NOMO-1 treated with dmso at 0.1 percent for 144 hours (cell line): ENCODE results near the gene HMX3.

Experiments
- DNase-seq: peaks from one replicate; lab custom pipeline; 2025; ENCODE audit not compliant: unreplicated experiment; lab: John Stamatoyannopoulos, UW

HMX3 gene

DNA sequence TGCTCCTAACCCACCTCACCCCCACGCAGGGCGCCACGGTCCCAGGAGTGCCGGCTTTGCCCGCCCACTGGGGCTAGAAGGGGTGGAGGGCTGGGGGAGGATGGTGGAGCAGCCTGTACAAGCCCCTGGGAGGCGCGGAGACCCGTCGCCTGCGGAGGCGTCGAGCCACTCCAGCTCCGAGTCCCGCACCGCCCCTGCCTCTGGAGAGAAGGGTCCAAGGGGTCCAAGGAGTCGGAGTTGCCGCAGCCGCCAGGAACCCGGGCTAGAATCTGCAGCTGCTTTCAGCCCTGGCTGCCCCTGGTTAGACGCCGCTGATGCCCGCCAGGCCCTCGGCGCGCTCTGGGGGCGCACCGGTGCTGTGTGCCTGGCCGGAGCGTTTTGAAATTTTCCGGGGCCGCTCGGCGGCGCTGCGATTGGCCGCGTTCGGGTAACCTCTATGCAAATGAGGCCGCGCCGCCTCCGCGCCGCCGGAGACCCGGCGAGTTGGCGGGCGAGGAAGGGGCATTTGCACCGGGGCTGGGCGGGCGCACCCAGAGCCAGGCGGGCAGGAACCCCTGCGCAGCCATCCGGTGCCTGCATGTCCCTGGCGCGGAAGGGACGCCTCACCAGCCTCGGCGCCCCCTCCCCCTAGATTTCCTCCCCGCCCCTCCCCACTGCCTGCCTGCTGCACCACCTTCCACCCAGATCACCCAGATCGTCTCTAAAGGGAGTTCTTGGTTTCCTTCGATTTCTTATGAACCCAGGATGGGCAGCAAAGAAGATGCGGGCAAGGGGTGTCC is 12.1 kb downstream of the HMX3 start, which contains the start of gene HMX2:
Gene HMX2 (plus strand): TSS at position 502 of the 779 bp plus-strand sequence. CDS start 243 bp downstream, at position 745.
- no peak for DNase-seq

DNA sequence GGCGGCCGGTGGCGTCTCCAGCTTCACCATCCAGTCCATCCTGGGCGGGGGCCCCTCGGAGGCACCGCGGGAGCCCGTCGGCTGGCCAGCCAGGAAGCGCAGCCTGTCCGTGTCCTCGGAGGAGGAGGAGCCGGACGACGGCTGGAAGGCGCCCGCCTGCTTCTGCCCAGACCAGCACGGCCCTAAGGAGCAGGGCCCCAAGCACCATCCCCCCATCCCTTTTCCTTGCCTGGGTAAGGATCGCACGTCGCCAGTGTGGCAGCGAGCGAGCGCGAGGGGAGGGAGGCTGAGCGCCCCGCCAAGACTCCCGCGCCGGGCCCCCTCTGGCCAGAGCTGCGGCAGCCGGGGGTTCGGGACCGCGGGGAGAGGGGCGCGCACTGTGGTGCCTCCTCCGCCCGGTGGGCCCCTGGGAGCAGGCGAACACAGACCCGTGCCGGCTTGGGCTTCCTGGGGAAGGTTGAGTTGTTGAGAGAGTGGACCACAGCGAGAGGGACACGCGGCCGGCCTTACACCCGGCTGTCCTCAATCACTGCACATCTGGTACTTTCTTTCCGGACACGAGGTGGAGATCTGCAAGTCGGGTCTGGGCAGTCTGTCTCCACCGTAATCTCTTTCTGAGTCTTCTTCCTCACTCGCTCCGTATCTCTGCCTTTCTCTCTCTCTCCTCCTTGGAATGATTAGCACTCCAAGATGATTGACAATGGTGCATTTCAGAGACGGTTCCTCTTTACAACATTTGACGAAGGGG is 12.8 kb downstream of the HMX3 start:
- DNase-seq: no peak

DNA sequence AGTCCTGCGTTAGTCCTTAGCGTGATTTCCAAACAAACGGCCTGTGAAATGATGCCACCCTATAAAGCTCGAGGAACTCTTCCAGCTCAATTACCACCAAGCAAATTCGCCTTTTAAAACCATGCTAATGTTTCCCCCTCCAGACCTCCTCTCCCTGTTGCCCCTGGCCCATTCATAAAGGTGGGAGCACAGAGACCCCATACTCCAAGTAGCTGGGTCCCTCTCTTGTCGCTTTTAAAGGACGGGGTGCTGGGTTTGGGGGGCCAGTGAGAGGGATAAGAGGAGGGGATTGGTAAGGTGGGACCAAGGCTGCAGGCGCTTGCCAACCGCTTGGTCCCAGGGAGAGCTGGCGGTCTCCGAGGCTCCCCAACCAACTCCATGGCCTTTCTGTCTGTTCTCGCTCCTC is 13.4 kb downstream of the HMX3 start:
- DNase-seq: no peak

DNA sequence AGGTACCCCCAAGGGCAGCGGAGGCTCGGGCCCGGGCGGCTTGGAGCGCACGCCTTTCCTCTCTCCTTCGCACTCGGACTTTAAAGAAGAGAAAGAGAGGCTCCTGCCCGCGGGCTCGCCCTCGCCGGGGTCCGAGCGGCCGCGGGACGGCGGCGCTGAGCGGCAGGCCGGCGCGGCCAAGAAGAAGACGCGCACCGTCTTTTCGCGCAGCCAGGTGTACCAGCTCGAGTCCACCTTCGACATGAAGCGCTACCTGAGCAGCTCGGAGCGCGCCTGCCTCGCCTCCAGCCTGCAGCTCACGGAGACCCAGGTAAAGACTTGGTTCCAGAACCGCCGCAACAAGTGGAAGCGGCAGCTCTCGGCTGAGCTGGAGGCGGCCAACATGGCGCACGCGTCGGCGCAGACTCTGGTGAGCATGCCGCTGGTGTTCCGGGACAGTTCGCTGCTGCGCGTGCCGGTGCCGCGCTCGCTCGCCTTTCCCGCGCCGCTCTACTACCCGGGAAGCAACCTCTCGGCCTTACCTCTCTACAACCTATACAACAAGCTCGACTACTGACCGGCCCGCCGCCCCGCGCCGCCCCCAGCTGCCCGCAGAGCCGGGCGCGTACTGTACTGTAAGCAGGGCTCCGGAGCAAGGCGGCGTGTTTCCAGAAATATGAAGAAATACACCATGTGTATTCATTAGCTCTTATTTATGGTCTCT is 13.9 kb downstream of the HMX3 start:
- DNase-seq: no peak

DNA sequence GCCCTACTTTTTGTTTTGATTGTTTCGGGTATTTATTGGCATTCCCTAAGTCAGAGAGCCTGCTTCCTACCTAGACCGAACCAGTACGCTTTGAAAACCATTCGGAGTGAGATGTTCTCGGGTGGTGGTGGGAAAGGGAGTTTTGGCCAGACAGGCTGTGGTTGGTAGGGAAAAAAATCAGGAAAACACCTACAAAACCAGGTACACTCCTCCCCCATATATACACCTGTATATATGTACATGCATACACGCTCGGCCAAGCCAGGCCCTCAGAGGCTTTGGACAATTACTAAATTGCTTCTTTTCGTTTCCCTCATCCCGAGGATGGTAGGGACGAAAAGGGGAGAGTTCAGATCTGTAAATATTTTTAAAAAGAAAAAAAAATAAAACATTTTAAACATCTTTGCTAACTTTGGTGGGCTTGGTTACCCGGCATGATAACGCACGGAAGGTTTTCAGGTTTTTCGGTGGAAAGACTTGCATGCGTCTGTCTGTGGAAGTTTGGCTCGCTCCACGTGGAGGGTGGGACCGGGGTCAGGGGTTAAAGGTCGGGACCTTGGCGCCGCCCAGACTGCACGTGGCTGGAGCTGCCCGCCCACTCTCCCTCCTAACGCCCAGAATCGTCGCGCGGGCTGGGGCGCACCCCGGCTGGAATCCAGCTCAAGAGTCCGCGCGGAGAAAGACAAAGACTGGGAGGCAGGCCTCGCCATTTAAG is 14.7 kb downstream of the HMX3 start:
- no peak for DNase-seq

DNA sequence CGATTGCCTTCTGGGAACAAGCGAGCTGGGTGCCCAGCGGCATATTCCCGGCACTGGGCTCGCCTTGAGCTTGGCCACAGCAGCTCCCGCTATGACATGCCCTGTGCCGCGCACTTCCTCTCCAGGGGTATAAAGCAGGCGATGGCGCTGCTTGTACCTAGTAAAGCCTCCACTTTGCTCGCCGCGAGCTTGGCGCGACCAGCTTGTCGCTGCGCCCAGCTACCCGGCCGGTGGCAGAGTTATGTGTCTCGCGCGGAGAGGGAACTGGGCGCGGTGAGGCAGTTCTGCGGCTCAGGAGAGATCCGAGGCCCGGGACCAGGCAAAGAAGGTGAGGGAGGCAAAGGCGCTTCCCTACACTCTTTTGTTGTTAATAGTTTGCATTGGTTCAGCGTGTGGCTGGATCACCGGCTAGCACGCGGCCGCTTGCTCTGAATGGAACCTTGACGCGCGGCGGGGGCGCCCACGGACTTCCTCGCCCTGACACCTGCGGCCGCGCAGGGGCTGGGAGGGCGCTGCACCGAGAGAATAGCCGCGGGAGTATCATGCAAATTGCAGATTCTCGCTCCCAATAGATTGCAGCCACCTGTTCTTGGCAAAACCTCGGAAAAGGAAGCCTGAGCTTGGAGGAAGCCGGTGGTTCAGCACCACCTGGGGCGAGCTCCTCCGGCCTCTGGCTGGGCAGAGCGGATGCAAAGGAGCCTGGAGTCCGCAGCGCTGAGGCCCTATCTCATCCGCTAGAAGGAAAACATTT is 15.4 kb downstream of the HMX3 start:
- DNase-seq: peak; percentile 35

DNA sequence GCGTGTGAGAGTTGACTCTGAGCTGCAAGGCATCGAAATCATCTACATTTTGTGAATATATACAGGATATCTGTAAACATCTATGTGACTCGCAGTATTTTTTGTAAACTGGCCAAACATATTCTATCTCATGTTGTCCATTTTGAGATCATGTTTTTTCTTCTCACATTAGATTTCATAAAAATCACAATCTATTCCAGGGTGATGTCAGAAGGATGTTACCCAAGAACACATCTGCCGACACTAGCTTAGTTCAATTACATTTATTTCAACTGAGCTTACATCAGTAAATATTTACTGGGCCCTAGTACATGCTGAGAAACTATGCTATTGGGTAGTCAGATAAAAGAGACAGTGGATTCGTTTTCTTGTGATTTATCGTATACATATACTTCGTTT is 16.0 kb downstream of the HMX3 start:
- DNase-seq: no peak

DNA sequence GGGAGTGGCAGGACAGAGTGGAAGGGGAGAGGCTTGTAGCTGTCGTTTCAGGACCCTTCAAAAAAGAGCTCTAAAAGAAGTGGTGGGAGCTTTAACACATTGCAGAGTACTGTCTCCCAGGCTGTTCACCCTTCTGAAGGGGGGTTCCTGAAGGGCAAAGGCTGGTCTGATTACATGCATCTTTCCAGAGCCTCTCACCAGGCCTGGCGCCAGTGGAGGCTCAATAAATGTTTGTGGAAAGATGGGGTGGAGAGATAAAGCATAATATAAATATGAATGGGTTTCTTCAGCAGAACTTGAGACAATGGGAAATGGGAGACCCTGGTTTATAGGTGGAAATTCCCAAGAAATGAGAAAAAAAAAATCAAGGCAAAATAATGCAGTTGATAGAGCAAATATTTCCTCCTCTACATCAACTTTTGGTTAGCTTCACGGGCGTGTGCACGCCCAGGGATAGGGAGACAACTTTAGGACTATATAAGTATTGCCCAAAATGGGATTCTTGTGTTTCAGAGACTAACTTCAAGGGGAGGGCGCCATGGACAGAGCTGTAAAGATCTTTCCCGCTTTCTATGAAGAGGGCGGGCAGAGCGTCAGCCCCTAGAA is 17.8 kb downstream of the HMX3 start:
- DNase-seq: no peak

DNA sequence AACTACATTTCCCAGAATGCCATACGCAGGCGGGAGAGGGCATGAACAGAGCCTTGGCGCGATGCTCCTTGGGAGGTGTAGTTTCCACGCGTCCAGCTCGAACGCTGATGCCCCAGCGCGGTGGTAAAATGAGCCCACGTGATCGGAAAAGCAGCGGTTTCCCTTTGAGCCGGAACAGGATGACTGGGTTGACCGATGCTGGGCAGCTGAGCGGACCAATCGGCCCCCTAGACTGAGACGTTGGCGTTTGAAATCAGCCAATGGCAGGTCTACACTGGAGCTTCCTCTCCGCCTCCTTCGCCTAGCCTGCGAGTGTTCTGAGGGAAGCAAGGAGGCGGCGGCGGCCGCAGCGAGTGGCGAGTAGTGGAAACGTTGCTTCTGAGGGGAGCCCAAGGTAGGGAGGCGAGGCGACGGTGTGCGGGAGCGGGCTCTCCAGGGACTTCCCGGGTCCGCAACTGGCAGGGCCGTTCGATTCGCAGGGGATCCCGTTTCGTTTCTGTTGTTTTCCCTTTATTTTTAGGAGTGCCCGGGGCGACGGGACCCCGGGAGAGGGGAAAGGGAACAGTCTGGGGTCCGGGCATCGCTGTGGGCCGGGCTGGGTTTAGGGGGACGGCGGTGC is 18.4 kb downstream of the HMX3 start, which contains the start of gene BUB3:
Gene BUB3 (plus strand): TSS at position 311 of the 619 bp plus-strand sequence. CDS start 516 bp downstream, outside the sequence.
- DNase-seq: peak; percentile 100

DNA sequence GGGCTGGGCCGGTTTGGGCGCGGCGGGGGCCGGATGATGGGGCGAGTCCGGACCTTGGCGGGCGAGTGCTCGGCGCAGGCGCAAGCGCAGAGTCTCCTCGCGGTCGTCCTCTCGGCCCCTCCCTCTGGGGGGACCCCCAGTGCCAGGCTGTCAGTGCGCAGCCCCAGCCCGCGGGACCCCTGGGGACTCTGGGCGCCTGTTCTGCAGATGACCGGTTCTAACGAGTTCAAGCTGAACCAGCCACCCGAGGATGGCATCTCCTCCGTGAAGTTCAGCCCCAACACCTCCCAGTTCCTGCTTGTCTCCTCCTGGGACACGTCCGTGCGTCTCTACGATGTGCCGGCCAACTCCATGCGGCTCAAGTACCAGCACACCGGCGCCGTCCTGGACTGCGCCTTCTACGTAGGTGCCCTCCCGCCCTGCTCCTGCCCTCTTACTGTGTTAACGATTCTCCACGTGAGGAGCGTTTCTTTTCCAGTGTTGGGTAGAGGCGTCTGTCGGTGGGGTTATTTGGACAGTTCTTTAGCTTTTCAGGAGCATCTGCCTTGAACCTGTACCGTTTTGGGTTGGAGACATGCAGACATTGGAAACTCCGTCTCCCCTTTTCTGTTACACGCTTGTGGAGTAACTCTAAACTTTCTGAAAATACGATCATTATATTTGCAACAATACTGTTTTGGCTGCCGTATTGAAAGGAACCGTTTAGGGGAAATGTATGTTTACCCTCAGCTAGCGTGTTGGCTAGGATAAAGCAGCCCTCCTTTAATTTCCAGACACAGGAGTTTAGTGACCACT is 19.1 kb downstream of the HMX3 start:
- no peak for DNase-seq

DNA sequence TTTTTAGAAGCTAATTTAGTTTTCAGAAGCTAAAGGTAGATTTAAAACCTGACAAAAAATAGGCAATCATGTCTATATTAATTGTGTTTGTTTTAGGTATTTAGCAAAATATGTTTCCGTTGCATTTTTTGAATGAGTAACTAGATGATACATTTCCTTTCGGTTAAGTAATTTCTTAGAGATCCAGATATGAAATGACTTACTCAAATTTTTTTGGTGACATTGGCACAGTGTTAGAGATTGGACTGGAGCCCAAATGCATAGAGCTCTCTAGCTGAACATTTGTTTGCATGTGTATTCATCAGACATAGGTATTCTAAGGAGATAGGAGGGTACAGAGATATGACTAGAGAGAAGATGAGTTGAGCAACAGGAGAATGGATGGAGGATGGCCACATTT is 20.3 kb downstream of the HMX3 start:
- no peak for DNase-seq

DNA sequence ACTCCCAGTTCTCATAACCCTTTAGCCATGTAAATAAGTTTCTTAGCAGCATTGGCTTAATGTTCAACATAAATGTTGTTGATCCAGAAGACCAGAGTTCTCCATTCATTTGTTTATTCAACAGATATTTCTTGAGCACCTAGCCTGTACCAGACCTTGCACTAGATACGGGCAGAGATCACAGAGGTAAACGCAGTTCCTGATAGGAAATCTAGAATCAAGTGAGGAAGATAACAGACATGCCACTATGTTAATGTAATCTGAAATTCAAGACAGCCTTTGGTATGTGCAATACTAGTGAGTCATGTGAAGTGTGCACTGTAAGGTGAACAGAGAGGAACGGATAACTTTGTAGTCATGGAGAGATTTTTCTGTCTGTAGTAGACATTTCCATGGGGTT is 21.4 kb downstream of the HMX3 start:
- DNase-seq: no peak

DNA sequence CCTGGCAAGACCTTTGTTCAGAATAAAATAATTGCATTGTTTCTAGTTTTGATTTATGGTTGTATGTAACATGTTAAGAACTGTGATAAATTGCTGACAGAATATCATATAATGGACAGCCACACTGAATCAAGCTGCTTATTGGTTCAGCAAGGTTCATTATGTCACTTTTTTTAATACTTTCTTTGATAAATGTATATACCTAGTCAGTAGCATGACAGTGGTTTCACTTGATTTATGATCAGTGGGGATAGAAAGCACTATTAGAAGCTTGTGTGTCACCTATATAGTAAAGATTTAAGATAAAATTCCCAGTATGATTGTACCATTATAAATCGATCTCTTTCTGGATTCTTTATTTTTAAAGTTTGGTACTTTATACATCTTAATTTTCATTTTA is 22.9 kb downstream of the HMX3 start:
- DNase-seq: no peak

DNA sequence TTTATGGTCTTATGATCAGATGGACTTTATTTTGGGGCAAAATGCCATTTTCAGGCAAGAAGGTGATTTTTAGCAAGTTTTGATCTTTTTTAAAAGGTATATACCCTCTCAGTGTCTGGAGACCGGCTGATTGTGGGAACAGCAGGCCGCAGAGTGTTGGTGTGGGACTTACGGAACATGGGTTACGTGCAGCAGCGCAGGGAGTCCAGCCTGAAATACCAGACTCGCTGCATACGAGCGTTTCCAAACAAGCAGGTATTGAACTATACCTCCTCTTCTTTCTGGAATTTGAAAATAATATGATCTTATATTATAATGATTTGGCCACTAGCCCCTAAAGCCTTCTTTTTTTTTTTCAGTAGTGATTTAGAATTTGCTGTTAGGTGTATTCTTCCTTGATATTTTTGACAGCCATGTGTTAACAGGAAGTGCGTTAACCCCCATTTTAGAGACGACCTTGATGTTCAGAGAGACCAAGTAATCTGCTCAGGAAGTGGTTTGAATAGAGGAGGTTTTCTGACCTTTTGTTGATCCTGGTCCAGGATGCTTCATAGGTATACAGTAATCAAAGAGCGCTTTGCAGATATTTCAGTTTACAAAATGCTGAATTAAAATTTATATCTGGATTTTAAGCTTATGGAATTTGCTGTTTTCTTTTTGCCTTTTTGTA is 24.7 kb downstream of the HMX3 start:
- no peak for DNase-seq

DNA sequence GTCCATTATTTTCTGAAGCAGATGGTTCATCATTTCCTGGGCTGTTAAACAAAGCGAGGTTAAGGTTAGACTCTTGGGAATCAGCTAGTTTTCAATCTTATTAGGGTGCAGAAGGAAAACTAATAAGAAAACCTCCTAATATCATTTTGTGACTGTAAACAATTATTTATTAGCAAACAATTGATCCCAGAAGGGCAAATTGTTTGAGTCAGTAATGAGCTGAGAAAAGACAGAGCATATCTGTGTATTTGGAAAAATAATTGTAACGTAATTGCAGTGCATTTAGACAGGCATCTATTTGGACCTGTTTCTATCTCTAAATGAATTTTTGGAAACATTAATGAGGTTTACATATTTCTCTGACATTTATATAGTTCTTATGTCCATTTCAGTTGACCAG is 28.5 kb downstream of the HMX3 start:
- DNase-seq: no peak

DNA sequence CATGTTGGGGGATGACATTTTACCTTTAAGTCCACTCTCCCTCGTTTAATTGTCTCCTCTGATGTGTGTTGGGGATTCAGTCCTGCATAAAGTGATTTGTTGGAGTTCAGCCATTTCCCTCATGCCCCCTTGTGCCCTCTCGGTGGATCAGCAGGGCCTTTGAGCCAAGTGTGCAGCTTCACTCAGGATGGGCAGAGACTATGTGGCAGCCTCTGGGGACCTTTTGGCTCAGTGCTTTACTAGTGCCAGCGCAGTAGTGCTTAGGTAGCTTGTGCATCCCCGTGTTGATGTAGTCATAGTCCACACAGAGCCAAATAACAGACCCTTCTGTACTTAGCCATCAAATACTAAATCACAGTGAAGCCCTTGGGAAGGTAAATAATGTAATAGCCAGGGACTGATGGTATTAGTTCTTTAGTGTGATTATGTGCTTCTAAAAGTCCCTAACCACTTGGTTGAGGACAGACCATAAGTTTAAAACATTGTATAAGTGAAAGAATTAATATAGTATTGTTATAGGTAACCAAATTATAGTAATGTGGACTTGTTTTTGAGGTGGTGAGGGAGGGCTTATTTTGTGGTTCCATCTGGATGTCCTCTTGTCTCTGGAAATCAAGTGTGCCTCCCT is 29.8 kb downstream of the HMX3 start:
- no peak for DNase-seq

DNA sequence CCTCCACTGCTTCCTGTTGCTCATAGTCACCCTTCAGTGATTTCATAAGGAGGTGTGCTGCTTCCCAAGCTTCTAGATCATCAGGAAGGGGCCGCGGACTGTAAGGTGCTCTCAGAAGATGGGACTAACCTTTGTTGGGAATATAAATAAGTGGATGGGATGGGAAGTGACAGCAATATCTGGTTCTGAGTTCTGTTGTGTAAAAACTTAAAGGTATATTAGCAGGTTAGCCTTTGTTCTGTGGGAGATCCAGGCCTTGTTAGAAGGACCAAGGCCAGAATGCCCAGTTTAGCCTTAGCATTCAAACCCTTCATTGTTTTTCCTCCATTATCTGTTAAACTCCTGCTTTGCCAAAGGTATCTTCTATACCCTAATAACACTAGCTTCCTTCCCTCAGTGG is 30.8 kb downstream of the HMX3 start:
- no peak for DNase-seq

DNA sequence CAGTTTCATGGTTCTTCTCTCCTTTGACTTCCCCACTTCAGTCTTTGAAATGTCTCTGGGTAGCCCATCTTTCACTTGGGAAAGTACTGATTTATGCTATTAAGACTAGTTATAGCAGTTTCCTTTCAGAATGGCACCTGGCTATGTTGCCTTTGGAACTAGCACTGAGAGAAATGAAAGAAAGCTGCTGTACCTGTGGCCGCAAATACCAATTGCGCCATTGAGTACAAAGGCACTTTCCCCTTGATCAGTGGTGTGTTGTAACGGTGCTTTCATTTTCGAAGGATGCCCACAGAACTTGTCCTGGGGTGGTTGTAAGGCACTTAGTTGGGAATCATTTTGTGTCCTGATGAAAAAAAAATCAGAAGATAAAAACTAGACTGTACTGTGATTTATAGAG is 35.2 kb downstream of the HMX3 start:
- no peak for DNase-seq
